ENCODE results near the gene ADPRS.

ADPRS gene, protein sequence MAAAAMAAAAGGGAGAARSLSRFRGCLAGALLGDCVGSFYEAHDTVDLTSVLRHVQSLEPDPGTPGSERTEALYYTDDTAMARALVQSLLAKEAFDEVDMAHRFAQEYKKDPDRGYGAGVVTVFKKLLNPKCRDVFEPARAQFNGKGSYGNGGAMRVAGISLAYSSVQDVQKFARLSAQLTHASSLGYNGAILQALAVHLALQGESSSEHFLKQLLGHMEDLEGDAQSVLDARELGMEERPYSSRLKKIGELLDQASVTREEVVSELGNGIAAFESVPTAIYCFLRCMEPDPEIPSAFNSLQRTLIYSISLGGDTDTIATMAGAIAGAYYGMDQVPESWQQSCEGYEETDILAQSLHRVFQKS

DNA sequence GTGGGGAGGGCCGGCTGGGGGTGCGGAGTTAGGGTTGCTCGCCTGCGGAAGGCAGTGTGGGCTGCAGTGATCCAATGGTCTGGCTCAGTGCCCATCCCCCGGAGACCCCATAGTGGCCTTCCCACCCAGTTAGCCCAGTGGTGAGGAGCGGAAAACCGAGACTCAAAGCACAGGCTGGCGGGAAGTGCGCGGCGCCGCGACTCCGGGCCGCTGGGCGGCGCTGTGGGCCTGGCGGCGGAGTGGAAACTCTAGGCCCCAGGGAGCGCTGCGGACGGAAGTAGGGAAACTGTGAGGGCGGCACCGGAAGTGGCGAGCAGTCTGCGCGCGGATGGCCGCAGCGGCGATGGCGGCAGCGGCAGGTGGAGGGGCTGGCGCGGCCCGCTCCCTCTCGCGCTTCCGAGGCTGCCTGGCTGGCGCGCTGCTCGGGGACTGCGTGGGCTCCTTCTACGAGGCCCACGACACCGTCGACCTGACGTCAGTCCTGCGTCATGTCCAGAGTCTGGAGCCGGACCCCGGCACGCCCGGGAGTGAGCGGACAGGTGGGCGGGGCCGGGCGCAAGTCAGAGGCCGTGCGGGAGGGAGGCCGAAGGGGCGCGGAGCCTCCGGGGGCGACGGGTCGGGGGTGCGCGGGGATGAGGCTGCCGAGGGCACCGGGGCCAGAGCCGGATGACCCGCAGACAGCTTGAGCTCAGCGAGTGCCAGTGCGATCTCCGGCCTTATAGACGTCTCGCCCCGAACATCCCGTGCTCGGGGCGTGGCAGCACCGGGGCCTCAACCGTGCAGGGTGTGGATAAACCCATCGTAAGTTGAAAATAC lies at the start of gene ADPRS:
TSS of gene ADPRS (plus strand) at position 316 of the 816 bp plus-strand sequence. CDS start at position 329, 13 bp downstream.
- DNase-seq, result peak; percentile 91 to 96

DNA sequence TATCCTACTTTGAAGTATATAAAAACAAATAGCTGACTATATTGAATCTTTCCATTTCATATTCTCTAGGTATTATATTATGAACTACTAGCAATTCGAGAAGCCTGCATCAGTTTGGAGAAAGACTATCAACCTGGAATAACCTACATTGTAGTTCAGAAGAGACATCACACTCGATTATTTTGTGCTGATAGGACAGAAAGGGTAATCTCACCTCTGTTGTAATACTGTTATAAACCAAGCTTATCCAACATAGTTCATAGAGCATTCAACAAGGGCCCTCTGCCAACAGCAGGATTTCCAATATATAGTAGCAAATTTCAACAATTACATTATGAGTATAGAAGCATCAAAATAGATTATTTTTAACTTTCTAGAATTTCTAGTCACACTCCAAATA lies 48.5 kb upstream of the ADPRS start:
- DNase-seq, result no peak

DNA sequence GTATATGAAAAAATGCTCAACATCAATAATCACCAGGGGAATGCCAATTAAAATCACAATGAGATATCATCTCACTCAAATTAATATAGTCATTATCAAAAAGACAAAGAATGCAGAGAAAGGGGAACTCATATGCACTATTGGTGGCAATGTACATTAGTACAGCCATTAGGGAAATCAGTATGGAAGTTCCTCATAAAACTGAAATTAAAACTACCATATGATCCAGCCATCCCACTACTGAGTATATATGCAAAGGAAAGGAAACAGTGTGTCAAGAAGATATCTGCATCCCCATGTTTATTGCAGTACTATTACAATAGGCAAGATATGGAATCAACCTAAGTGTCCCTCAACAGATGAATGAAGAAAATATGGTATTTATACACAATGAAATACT lies 36.9 kb upstream of the ADPRS start:
- DNase-seq, result no peak

DNA sequence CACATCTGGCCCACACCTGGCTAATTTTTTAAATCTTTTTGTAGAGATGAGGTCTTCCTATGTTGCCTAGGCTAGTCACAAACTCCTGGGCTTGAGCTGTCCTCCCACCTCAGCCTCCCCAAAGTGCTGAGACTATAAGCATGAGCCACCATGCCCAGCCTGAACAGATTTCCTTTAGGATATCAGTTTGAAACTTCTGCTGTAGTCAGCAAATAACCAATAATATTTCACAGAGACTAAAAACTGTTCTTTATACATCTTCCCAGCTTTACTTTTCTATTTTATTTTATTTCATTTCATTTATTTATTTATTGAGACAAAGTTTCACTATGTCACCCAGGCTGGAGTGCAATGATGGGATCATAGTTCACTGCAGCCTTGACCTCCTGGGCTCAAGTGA lies 34.7 kb upstream of the ADPRS start:
- no peak for DNase-seq

DNA sequence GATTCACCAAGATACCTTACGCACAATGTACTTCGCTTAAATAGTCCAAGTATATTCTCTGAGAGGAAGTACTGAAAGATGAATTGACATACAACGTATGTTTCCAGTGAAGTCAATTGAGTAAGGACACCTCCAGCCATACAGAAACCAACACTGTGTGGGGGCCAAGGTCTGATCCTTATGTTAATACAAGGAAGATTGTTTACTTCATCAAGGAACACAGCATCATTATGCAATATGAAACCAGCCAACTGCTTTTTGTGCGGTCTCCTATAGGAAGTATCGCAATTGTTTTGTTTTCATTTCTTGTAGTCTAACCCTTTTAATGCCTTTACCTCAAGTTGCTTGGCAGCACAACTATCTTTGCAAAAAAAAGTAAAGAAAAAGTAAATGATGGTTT lies 33.0 kb upstream of the ADPRS start:
- DNase-seq, result no peak

DNA sequence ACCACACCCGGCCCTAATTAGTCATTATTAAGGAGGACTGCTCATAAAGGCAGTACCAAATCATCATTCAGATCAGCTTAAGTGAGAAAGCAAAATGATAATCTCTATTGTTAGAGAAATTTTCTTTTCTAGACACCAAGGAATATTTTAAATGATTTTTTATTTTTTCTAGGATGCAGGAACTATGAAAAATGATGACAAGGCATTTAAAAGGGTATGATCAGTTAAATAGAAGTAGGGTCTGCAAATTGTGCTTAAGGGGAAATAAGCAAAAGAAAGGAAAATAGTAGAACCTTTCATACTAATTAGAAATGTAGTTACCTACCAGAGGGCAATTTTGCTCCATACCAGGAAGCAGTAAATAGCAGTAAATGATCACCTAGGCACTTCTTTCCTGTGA lies 26.4 kb upstream of the ADPRS start:
- no peak for DNase-seq

DNA sequence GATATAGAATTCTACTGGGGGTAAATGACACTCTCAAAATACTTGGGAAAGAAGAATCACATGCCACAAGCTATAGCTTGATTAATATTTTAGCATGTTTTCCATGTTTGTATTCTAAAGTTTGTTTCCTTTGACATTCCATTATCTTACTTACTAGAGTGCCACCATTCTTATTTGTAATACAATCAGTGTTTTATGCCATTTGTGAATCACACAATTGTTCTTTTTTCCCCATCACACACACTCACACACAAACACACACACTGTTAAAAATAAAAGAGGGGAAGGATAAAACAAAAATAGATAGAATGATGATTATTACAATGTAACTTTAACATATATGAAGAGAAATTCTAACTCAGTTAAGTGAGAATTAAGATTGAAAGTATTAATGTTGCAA lies 20.8 kb upstream of the ADPRS start:
- DNase-seq, result no peak

DNA sequence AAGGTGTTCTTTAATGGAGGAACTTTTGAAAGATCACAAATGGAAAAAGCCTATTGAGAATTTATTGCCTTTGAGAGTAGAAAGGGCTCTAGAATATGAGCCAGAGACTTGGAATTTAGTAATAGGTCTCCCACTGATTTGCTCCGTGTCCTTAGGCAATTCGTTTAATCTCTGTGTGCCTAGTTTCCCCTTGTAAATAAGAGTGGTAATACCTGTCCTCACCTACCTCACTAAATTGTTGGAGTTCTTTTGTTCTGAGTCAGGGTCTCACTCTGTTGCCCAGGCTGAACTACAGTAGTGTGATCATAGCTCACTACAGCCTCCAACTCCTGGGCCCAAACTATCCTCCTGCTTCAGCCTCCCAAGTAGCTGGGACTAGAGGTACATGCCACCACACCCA lies 19.8 kb upstream of the ADPRS start:
- no peak for DNase-seq

DNA sequence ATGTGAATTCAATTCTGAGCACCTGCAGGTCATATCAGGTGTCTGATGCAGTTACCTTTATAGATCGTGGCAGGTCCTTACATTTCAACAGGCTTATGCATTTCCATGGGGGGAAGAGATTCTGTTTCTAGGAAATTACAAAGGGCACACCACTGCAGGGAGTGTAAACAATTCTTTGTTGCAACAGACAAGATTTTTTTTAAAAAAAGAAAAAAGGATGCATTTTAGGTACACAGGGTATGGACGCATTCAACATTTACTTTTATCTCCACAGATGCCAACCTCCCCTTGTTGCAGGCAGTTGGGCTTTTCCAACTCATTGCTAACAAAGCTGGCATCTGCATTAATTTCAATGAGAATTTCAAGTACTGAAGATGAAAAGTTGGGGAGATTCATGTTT lies 18.3 kb upstream of the ADPRS start:
- no peak for DNase-seq

DNA sequence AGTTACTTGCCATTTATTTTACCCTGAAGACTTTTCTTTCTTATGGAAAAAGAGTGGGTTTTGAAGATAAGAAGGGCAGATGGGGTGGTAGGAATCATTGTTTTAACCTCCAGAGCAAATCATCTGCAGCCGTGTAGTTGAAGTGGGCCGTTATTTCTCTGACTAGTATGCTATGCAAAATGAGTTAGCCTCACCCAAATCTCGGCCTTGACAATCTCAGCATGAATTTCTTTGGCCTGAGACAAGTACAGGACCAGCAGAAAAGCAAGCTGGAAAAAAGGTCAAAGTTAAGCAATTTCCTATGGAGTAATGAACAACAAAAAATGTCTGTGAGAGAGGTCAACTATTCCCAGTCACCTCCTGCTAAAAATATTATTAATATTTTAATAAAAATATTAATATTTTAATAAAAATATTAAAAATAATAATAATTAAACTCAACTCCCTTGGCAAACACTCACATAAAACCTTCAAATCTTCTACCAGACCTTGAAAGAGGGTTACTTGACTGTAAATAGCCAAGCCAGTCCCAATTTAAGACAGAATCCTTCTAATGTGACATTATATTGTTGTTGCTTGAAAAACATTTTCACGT lies 11.6 kb upstream of the ADPRS start:
- DNase-seq, result no peak

DNA sequence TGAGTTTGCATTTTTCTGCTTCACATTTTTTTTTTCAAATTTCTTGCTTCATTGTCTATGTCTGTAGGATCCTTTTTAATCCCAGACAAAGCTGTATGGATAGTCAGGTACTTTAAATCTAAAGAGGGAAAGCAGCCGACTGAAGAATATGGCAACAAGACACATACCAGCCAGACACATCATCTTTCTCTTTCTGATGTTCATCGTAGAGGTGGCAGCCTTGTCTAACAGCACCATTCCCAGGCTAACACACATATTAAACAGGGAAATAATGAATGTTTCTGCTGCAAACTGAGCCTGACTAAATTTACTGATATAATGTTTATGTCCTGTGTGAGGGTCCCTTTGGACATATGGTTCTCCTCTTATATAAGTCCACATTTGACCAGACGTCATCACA lies 8.5 kb upstream of the ADPRS start:
- DNase-seq, result no peak

DNA sequence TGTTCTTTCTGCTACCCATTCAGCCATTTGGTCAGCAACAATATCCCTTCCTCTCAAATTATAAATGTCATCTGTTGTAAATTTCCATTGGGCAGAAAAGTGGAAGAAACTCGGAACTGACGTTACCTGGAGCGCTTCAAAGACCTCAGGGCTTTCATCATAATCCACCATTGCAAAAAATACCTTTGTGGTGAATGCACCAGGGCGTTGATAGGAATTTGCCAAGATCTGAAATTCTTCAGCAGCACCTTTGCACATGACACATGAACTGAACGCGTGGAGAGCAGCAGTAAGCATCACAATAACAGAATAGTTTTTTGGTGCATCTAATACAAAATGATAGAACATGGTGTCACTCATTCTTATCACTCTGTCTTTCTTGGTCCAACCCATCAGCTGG lies 7.9 kb upstream of the ADPRS start:
- DNase-seq, result no peak

DNA sequence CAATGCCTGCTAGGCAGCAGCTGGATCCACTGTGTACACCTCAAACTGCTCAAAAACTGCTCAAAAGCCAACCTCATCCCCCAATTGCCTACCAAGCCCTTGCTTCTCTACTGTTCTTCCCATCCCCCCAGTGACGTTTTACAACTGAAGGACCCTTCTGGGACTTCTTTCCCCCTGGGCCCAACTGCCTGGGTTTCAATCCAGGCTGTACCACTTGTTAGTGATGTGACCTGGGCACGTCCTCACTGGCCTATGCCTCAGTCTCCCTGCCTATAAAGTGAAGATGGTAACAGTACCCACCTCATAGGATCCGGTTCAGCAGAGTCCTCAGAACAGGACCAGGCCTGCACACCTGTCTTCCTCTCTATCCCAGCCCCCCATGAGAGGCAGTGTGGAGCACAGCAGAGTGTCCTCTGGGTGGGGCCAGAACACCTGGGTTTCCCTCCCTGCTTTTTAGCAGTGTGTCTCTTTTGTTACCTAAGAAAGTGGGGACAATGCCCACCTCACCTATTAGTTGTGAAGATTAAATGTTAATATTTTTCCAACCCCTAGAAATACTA lies 6.7 kb upstream of the ADPRS start:
- no peak for DNase-seq

DNA sequence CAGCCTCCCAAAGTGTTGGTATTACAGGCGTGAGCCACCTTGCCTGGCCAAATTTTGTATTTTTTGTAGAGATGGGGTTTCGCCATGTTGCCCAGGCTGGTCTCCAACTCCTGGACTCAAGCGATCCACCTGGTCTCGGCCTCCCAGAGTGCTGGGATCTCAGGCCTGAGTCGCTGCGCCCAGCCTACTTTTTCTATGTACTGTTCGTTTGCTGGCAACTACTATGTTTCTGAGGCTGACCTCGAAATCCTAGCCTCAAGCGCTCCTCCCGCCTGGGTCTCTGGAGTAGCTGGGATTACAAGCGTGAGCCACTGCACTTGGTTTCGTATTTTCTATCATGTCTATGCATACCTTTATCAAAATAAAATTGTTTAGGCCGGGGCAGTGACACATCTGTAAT lies 5.5 kb upstream of the ADPRS start:
- DNase-seq, result no peak

DNA sequence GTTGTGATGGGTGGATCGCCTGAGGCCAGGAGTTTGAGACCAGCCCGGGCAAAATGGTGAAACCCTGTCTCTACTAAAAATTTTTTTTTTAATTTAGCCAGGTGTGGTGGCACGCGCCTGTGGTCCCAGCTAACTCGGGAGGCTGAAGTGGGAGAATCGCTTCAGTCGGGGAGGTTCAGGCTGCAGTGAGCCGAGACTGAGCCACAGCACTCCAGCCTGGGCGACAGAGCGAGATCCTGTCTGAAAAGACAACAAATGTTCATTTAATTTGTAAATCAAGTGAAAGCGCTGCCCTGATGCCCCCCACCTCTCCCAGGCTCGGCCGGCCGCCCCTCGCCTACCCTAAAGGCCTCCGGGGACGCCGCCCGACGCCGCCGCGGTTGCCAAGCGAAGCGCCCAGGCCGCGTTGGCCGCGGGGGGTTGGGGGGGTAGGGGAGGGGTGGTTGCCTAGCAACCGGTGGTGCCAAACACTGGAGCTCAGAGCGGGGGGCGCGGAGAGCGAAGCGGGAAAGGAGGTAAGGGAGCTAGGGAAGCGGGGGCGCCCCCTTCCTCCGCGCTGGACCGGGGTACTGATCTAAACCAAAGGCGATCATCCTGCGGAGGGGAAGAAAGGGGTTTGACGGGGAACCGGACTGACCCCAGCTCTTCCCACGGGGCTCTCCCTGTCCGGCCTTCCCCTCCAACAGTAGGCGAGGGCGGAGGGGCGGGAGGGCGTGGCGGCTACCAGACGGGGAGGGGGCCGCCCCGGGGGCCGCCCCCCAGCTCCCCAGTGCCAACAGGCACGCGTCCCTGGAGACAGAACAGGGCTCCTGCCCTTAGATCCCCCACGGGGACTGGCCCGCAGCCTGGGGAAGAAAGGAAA lies 4.8 kb upstream of the ADPRS start, which contains the start of gene TEKT2:
TSS of gene TEKT2 (plus strand) at position 460 of the 862 bp plus-strand sequence. CDS start 828 bp downstream, outside the sequence.
- DNase-seq, result no peak

DNA sequence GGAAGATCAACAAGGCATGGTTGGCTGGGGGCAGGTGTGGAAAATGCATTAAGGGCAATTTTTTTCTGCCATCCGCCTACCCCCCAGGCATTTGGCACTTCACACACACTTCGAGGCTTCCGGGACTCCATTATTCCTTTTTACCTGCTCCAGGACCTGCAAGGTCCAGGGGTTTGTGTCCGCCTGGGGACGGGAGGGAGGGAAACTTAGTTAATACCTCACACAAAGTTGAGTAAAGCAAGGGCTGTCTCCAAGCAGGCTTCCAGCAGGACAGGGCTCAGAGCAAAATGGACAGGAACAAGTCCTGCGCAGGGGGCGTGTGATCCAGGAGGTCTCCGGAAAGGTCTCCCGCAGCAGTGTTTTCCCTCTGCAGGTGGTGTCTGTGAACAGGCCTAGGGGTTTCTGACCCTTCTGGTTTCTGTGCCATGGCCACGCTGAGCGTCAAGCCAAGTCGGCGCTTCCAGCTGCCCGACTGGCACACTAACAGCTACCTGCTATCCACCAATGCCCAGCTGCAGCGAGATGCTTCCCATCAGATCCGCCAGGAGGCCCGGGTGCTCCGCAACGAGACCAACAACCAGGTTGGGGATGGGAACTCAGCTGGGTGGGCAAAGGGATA lies 4.1 kb upstream of the ADPRS start:
- DNase-seq, result no peak

DNA sequence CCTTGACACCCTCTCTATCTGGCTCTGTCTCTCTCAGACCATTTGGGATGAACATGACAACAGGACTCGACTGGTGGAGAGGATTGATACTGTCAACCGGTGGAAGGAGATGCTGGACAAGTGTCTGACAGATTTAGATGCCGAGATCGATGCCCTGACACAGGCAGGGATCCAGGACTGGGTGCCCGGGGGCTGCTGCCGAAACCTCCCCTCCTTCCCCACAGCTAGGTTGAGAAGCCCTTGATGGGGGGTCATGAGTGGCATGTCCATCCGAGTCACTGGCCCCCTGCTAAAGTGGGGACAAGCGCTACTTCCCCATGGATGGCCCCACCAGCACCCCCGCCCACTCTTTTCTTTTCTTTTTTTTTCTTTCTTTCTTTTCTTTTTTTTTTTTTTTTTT lies 3.6 kb upstream of the ADPRS start:
- DNase-seq, result no peak

DNA sequence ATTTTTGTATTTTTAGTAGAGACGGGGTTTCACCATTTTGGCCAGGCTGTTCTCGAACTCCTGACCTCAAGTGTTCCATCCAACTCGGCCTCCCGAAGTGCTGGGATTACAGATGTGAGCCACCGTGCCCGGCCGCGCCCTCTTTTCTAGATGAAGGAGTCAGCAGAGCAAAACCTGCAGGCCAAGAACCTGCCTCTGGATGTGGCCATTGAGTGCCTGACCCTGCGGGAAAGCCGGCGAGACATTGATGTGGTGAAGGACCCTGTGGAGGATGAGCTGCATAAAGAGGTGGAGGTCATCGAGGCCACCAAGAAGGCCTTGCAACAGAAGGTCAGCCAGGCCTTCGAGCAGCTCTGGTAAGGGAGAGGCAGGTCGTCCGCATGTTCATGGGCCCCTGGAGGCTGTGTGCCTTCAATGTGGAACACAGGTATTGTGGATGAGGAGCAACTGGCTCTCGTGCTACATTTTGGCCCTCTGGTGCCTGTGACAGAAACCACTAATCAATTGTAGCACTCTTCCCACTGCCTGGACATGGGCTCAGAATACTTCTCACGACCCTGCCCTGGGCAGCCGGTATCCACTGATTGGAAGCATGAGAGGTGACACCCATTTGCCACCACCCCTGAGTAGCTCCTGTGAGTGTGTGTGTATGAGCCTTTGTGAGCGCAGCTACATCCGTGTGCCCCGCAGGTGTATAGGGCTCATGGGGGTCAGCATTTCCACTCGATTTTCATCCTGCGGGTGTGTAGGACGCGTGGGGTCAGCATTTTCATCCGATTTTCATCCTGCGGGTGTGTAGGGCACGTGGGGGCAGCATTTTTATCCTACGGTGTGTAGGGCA lies 2.8 kb upstream of the ADPRS start:
- no peak for DNase-seq

DNA sequence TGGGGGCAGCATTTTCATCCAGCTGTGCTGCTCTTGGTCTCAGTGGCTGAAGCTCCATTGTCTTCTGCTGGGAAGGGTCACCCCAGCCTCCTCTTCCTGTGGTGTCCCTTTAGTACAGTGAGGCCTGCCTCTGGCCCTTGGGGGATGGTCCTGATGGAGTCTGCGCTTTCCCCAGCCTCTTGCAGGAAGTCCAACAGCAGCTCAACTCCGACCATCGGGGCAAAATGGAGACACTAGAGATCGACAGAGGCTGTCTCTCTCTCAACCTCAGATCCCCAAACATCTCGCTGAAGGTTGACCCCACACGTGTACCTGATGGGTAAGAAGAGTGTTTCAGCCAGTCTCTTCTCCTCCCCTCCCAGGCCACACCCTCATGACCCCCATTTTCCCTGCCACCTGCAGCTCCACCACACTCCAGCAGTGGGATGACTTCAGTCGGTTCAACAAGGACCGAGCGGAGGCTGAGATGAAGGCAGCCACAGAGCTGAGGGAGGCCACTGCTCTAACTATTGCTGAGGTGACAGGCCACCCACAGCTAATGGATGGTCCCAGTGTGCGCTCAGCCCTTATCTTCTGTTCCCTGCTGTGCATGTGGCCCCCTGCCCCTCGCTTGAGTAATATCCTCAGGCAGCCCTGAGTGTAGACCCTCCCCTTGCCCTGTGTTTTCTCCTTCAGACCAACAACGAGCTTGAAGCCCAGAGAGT lies 2.0 kb upstream of the ADPRS start:
- no peak for DNase-seq

All from stimulated activated CD4-positive, alpha-beta T cell treated with anti-CD3 and anti-CD28 coated beads, Interleukin-2, amount 100 ng/mL, for 48 hours (primary cell).